Activated CD4-positive, CD25-positive, alpha-beta regulatory T cell treated with anti-CD3 and anti-CD28 coated beads, Interleukin-2, amount 50 U/mL, for 16 hours (primary cell): ENCODE results near the gene MON1B.

Experiments used
- DNase-seq: peaks from one replicate; pipeline ENCODE4 v3.0.0-alpha.2; 2020; ENCODE audit warnings: low read depth, low spot score

MON1B gene

GRCh38 chr16:77246150-77246549 is 55.2 kb downstream of the MON1B start:
- DNase-seq, result no peak

- DNase-seq, result no peak
Measured at GRCh38 chr16:77250400-77250799, 59.4 kb downstream of the MON1B start.
